ENCODE measurements around the gene SLC16A13. TPM values are rescaled to one million over a fixed set of nuclear protein-coding genes. Genes with fewer than 3 reads are reported as not detected.

SLC16A13 gene
- total RNA-seq, 4 donors from 2014 or later = 1.7 to 1.9 (median 1.8) TPM; not detected in 1

- TF ChIP-seq CTCF (IDR thresholded peaks at IDR 0.05; ENCODE audit: low read depth) = no peak
Observed at GRCh38 chr17:7014995-7015958, 20.5 kb upstream of the SLC16A13 start.

- no peak for TF ChIP-seq CTCF (IDR thresholded peaks at IDR 0.05; ENCODE audit: low read depth)
Observed at GRCh38 chr17:7016418-7016817, 19.4 kb upstream of the SLC16A13 start.

GRCh38 chr17:7016886-7017826 is 18.7 kb upstream of the SLC16A13 start:
- no peak for TF ChIP-seq CTCF (IDR thresholded peaks at IDR 0.05; ENCODE audit: low read depth)

GRCh38 chr17:7017827-7018200 is 18.0 kb upstream of the SLC16A13 start:
- no peak for TF ChIP-seq CTCF (IDR thresholded peaks at IDR 0.05; ENCODE audit: low read depth)

- TF ChIP-seq CTCF (IDR thresholded peaks at IDR 0.05; ENCODE audit: low read depth) = no peak
Observed at GRCh38 chr17:7018331-7018964, 17.4 kb upstream of the SLC16A13 start.

GRCh38 chr17:7019367-7019766 is 16.4 kb upstream of the SLC16A13 start:
- no peak for TF ChIP-seq CTCF (IDR thresholded peaks at IDR 0.05; ENCODE audit: low read depth)
